Colonic mucosa (tissue), 4 donors: ENCODE measurements around the gene PCGF3. TPM values are rescaled to one million over a fixed set of nuclear protein-coding genes. Genes with fewer than 3 reads are reported as not detected.
"Not testable (repeated sequence)": the region's sequence is repeated elsewhere in the genome, so short reads cannot be mapped to it uniquely, and the experiment has no call there.

Experiments
- DNase-seq: peaks from one replicate; pipeline ENCODE4 v3.0.0-alpha.2; 2020
- H3K27ac ChIP-seq: fragments of 200-600 bp; one replicate; pipeline ENCODE4 v1.8.0; 2021
- H3K27me3 ChIP-seq: fragments of 200-600 bp; one replicate; pipeline ENCODE4 v1.8.0; 2021
- H3K36me3 ChIP-seq: fragments of 200-600 bp; one replicate; pipeline ENCODE4 v1.8.0; 2021
- H3K4me1 ChIP-seq: fragments of 200-600 bp; one replicate; pipeline ENCODE4 v1.8.0; 2021; ENCODE audit warnings: mild to moderate bottlenecking
- H3K4me3 ChIP-seq: fragments of 200-600 bp; one replicate; pipeline ENCODE4 v1.8.0; 2021
- H3K9ac ChIP-seq, 2 donors: one replicate each; pipeline ENCODE4 v1.7.0; 2013; ENCODE audit warnings: control low read depth in 2 of 2, low read depth in 2 of 2, low read length in 2 of 2
- H3K9me3 ChIP-seq: fragments of 200-600 bp; one replicate; pipeline ENCODE4 v1.8.0; 2021
- CTCF ChIP-seq: fragments of 200-600 bp; IDR thresholded peaks from one replicate; pipeline ENCODE4 v1.8.0; 2022; ENCODE audit warnings: antibody characterized with exemption, mild to moderate bottlenecking
- intact Hi-C: fragments of 100-400 bp; cut with DNase I; formaldehyde crosslinking; loops from one replicate; pipeline ENCODE4 v1.14.1; 2022
- total RNA-seq, 2 donors: library from RNA; stranded (reverse); fragmentation: NEBNext Ultra II Directional in 1 of 2; extraction: Animal tissue kit (Norgen Biotek cat#: 25700) in 1 of 2; gene quantifications; one replicate each; pipeline ENCODE4 v1.2.1, GENCODE V29; 2021
- donor health status: healthy.
- donor health status: DM: no; HTN: no; CAD: no.
- donor health status: DM: no; HTN: no; CAD: no.

PCGF3 gene
- total RNA-seq, 2 donors from 2014 or later: 50.8 to 53.2 TPM

- Histone ChIP-seq H3K36me3 (no peaks in the 10 kb centered on the region), H3K27ac (no peak overlapping the region), H3K9ac (no peak overlapping the region), H3K4me3 (no peak overlapping the region), H3K27me3 (no peaks in the 10 kb centered on the region), H3K9me3 (no peaks in the 10 kb centered on the region), H3K4me1 (no peaks in the 10 kb centered on the region)
- intact Hi-C loops: no loop called here
- DNase-seq: no peak
- TF ChIP-seq CTCF: no peak
Observed at GRCh38 chr4:702618-703048, 3.0 kb upstream of the PCGF3 start.

GRCh38 chr4:703336-704197 is 2.1 kb upstream of the PCGF3 start:
- Histone ChIP-seq H3K9me3 (no peaks in the 10 kb centered on the region), H3K4me3 (no peak overlapping the region), H3K9ac (no peak overlapping the region), H3K36me3 (no peaks in the 10 kb centered on the region), H3K27me3 (no peaks in the 10 kb centered on the region), H3K27ac (no peak overlapping the region), H3K4me1 (peaks cover 3% of the 10 kb centered on the region)
- intact Hi-C loops: no loop called here
- DNase-seq: no peak
- TF ChIP-seq CTCF: no peak

GRCh38 chr4:704198-704891 is 1.3 kb upstream of the PCGF3 start:
- Histone ChIP-seq H3K27ac (no peak overlapping the region), H3K4me3 (no peak overlapping the region), H3K36me3 (no peaks in the 10 kb centered on the region), H3K9ac (no peak overlapping the region), H3K4me1 (peaks cover 3% of the 10 kb centered on the region), H3K9me3 (no peaks in the 10 kb centered on the region), H3K27me3 (no peaks in the 10 kb centered on the region)
- DNase-seq: no peak
- intact Hi-C loops: no loop called here
- TF ChIP-seq CTCF: no peak

GRCh38 chr4:704971-705277 is 708 bp upstream of the PCGF3 start:
- intact Hi-C loops: no loop called here
- peak overlapping the region in 1 of 2 donors; percentile 65 for H3K9ac ChIP-seq
- H3K36me3 ChIP-seq: no peaks in the 10 kb centered on the region
- H3K27me3 ChIP-seq: no peaks in the 10 kb centered on the region
- no peak for DNase-seq
- H3K4me1 ChIP-seq: peaks cover 3% of the 10 kb centered on the region
- no peak overlapping the region for H3K27ac ChIP-seq
- peak overlapping the region; percentile 94 for H3K4me3 ChIP-seq
- no peaks in the 10 kb centered on the region for H3K9me3 ChIP-seq
- TF ChIP-seq CTCF: no peak

GRCh38 chr4:706083-706633 is 526 bp downstream of the PCGF3 start:
- Histone ChIP-seq H3K27ac (peak overlapping the region; percentile 83), H3K4me3 (peak overlapping the region; percentile 94), H3K9ac (peak overlapping the region; percentile 81 to 97)
- intact Hi-C loops, H3K27me3 ChIP-seq, H3K4me1 ChIP-seq, H3K9me3 ChIP-seq, DNase-seq, H3K36me3 ChIP-seq: not testable (repeated sequence)
